HG02798 (cell line): Measurements from ENCODE around the gene DENND5B.
A peak's percentile ranks its signal among the peaks of the same experiment; 100 is the strongest.
"Not testable (repeated sequence)": the region's sequence is repeated elsewhere in the genome, so short reads cannot be mapped to it uniquely, and the experiment has no call there.

Experiments used
- ATAC-seq: cut with Tn5 transposase; IDR thresholded peaks from one replicate; pipeline ENCODE4 v1.9.1; 2021; ENCODE audit warnings: mild to moderate bottlenecking; ENCODE audit not compliant: unreplicated experiment, poor library complexity

DENND5B gene

DNA sequence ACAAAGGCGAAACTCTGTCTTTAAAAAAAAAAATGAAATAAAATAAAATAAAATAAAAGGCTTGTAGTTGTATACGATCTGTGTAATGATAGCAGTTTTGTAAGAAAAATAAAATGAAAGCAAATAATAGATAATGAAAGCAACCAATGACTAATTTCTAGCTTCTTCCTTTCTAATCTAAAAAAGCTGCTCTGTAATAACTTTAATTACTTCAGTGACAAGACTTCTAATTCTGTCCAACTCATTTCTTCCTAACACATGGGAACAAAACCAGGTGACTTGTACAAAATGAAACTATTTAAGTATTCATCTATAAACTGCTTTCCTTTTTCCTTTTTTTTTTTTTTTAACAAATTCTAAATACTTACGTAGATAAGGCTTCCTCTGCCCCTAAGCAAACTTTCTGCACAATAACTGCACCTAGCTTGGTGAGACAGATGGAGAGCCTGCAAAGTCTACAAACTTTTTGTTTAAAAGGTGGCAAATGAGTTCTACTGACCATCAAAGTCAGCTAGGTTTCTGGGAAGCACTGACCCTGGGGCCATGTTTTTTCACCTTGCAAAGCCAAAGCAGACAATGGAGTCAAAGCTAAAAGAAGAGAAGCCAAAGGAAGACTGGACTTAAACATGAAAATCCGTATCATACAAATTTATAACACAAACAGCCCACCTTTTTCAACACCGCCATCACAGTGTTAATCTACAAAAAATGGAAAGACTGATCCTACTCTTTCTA is 28.2 kb downstream of the DENND5B start:
- ATAC-seq: no peak

GRCh38 chr12:31560516-31560915 is 30.4 kb downstream of the DENND5B start:
- no peak for ATAC-seq

DNA sequence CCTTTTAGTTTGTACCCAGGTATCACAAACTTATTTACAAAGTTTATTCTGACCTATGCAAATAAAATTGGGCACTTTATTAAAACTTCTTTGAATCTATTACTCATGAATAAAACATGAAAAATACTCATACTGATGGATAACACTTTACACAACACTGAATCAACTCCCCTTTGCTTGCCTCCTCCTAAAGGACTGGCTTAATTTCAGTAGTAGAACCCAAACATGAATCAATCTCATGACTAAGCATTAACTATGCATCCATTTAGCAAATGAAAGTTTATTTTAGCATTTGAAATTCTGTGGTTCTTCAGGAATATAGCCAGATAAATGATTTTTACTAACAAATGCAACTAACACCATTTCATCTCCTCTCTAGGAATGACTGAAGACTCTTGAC is 32.4 kb downstream of the DENND5B start:
- no peak for ATAC-seq

DNA sequence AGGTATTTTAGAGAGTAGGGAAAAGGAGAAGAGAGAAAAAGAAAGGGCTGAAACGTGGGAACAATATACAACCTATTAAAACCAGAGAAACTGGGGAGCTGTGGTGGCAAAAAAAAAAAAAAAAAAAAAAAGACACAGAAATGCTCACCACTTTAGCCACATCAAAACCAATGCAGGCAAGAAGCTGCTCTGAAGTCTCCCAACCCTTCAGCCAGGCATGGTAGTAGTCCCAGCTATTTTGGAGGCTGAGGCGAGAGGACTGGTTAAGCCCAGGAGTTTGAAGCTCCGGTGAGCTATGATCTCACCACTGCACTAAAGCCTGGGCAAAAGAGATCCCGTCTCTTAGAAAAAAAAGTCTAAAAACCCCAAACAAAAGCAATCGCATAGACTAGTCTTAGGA is 33.2 kb downstream of the DENND5B start:
- ATAC-seq: no peak

GRCh38 chr12:31555466-31555865 is 35.5 kb downstream of the DENND5B start:
- ATAC-seq: not testable (repeated sequence)

GRCh38 chr12:31550590-31550989 is 40.3 kb downstream of the DENND5B start:
- not testable (repeated sequence) for ATAC-seq

DNA sequence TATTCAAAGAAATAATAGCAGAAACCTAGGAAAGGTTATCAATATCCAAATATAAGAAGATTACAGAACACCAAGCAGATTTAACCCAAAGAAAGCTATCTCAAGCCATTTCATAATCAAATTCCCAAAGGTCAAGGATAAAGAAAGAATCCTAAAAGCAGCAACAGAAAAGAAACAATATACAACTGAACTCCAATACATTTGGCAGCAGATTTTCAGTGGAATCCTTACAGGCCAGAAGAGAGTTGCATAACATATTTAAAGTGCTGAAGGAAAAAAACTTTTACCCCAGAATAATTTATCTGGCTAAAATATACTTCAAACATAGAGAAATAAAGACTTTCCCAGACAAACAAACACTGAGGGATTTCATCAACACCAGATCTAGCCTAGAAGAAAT is 54.3 kb downstream of the DENND5B start:
- no peak for ATAC-seq

DNA sequence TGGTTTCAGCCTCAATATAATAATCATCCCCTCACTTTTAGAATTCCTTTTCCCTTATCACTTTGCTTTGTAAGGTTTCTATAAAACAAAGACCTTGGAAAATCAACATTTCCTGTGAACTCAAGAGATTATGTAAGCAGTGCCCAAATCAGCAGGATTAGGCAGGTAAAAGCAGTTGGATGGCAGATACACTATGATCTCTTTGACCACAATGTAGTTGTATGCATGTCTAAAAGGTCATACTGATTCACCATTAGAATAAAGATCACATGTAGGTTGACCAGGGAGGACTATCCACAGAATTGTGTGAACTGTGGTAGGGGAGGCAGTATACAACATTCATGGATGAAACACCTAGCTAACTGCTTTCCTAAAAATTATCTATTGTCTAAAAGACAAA is 57.5 kb downstream of the DENND5B start:
- no peak for ATAC-seq

GRCh38 chr12:31531893-31532292 is 59.0 kb downstream of the DENND5B start:
- ATAC-seq: no peak

DNA sequence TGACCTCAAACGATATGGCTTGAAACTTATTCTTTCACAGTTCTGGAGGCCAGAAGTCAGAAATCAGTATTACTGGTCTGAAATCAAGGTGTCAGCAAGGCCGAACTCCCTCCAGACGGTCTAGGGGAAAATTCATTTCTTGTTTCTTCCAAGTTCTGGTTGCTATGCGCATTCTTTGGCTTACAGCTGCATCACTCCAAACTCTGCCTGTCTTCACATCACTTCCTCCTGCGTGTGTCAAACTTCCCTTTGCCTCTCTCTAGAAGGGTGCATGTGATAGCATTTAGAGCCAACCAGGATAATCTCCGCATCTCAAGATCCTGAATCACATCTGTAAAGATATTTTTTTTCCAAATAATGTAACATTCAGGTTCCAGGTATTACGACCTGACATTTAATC is 62.8 kb downstream of the DENND5B start:
- no peak for ATAC-seq

DNA sequence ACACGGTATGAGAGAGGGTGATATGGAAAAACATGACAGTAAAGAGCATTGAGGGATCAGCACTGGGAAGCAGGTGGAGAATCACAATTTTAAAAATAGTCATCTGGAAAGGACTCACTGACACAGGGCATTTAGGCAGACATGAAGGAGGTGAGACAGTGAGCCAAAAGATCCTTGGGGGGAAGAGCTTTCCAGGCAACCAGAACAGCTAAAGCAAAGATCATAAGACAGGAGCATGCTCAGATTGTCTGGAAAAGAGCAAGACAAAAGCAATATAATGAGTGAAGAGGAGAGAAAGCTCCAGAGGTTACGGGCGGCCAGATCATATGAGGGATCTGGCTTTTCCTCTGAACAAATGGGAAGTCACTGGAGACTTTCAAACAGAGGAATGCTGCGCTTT is 63.9 kb downstream of the DENND5B start:
- ATAC-seq: no peak

DNA sequence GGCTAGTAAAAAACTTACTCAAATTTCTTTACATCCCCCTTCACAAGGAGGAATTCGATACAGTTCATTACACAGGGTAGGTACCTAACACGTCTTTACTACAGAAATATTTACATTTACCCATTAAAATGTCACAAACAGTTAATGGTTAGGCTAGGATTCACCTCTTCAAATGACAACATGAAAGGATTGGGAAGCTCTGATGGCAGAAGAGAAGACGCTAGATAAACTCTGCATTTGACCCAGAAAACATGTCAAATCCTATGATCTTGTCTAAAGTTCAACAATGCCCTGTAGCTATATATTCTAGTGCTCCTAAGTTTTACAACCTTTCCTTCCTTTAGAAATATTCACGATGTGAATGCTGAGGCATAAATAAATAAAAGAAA is 64.8 kb downstream of the DENND5B start:
- ATAC-seq: no peak

GRCh38 chr12:31525496-31526157 is 65.3 kb downstream of the DENND5B start:
- no peak for ATAC-seq

GRCh38 chr12:31524791-31525495 is 66.0 kb downstream of the DENND5B start:
- ATAC-seq: peak; percentile 86

DNA sequence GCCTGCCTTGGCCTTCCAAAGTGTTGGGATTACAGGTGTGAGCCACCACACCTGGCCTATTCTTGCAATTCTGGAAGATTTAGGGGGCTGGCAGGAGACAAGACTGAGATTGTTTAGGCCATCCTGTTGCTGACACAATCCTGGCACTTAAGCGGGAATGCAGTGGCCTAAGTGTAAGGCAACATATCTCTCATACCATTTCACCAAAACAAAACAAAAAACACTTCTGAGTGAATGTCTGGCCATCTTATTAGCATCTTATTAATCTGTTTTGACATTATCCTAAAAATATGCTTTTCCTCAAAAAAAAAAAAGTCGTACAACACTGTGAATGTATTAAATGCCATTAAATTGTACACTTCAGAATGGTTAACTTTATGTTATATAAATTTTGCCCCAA is 67.6 kb downstream of the DENND5B start:
- ATAC-seq: no peak

GRCh38 chr12:31522607-31523006 is 68.3 kb downstream of the DENND5B start:
- no peak for ATAC-seq

GRCh38 chr12:31521964-31522363 is 69.0 kb downstream of the DENND5B start:
- ATAC-seq: no peak

DNA sequence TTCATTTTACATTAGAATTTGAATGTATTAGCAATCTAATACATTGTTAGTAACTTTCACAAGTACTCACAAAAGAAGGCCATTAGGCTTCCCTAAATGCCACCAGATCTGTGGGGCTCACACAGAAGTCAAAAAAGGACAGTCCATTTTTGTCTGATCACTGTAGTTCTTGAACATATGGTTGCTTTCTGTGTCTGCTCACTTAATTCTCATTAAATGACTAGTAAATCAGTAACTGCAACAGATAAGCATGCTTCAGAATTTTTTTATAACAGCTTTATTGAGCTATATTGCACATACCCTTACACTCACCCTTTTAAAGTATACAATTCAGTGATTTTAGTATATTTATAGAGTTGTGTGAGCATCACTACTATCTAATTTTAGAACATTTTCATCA is 71.4 kb downstream of the DENND5B start:
- no peak for ATAC-seq

DNA sequence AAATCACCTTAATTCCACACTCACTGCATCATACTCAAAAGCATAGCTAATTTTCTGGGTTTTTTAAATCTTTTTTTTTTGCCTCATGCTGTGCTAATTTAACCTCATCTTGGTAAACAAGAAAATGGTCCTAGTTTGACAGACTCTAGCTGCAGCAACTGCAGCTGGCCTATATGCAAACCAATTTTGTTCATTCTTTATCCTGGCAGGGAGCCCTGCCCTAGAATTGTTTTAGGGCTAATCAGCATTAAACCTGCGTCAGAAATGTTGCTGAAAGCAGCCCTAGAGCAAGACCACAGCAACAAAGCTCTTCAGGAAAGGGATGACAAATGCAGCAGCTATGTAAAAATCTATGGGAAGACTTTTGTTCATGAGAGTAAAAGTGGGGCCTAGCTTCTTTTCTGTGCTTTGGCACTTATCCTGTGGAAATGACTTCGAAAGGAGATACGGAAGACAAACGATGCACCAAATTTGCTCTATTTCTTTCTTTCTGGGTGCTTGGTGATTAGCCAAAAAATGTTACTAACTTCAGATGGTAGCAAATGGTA is 72.2 kb downstream of the DENND5B start:
- no peak for ATAC-seq

DNA sequence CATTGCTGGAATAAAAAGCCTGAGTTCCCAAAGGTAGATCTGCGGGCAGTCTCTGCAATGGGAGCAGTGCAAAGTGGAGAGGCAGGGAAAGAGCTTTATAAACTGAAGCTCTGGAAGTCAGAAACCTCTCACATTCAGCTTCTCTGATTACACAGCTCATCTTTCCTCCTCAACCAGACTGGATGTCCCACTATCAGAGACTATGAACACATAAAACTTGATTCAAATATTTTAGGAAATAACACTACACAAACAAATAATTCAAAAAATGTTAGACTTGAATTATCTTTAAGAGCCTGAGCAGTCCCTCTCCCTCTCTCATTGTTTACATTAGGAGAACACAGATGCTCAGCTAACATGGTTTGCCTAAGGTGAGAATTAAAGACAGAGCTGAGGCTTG is 72.9 kb downstream of the DENND5B start:
- ATAC-seq: no peak

- ATAC-seq: no peak
Observed at GRCh38 chr12:31516702-31517101, 74.2 kb downstream of the DENND5B start.
